ENCODE measurements around the gene TACC3. TPM values are rescaled to one million over a fixed set of nuclear protein-coding genes. Genes with fewer than 3 reads are reported as not detected.

Gene TACC3
- total and polyA plus RNA-seq, 9 donors, result 2.1 to 10.4 (median 6.0) TPM

- Histone ChIP-seq H3K9me3 (no peaks in the 10 kb centered on the region), H3K4me3 (no peak overlapping the region), H3K36me3 (no peaks in the 10 kb centered on the region), H3K27me3 (no peaks in the 10 kb centered on the region), H3K4me1 (ENCODE audit: insufficient read depth) (peaks cover 2% of the 10 kb centered on the region), H3K27ac (no peak overlapping the region)
- 83% methylated on average over 19 of the region's 19 CpGs for WGBS, 3 donors
- DNase-seq, result no peak
- intact Hi-C loops (cut with DNase I), result no loop called here
- TF ChIP-seq EP300 (IDR thresholded peaks at IDR 0.05) (no peak), POLR2A (IDR thresholded peaks at IDR 0.05) (no peak), CTCF (IDR thresholded peaks at IDR 0.05) (no peak)
These were observed 38.0 kb downstream of the TACC3 start for GRCh38 chr4:1759170-1759817.

GRCh38 chr4:1759818-1760223, 38.5 kb downstream of the TACC3 start:
- Histone ChIP-seq H3K4me3 (no peak overlapping the region), H3K27me3 (no peaks in the 10 kb centered on the region), H3K9me3 (no peaks in the 10 kb centered on the region), H3K4me1 (ENCODE audit: insufficient read depth) (peaks cover 2% of the 10 kb centered on the region), H3K27ac (no peak overlapping the region), H3K36me3 (no peaks in the 10 kb centered on the region)
- intact Hi-C loops (cut with DNase I), result no loop called here
- DNase-seq, result no peak
- 85 to 88% (median 85%) methylated on average over 12 to 13 of the region's 13 CpGs for WGBS, 3 donors
- no peak for TF ChIP-seq EP300 (IDR thresholded peaks at IDR 0.05)
- TF ChIP-seq CTCF (IDR thresholded peaks at IDR 0.05), result no peak
- no peak for TF ChIP-seq POLR2A (IDR thresholded peaks at IDR 0.05)

GRCh38 chr4:1760521-1761071, 39.3 kb downstream of the TACC3 start:
- H3K4me3 ChIP-seq, result no peak overlapping the region
- no peaks in the 10 kb centered on the region for H3K36me3 ChIP-seq
- no peak overlapping the region for H3K27ac ChIP-seq
- TF ChIP-seq CTCF (IDR thresholded peaks at IDR 0.05) (no peak), EP300 (IDR thresholded peaks at IDR 0.05) (no peak), POLR2A (IDR thresholded peaks at IDR 0.05) (no peak)
- no peaks in the 10 kb centered on the region for H3K27me3 ChIP-seq
- 55 to 60% (median 57%) methylated on average over 19 to 25 of the region's 25 CpGs for WGBS, 3 donors
- H3K4me1 ChIP-seq (ENCODE audit: insufficient read depth), result peaks cover 2% of the 10 kb centered on the region
- H3K9me3 ChIP-seq, result no peaks in the 10 kb centered on the region
- no peak for DNase-seq
- intact Hi-C loops (cut with DNase I), result no loop called here

GRCh38 chr4:1761130-1761689, 39.9 kb downstream of the TACC3 start:
- H3K36me3 ChIP-seq, result no peaks in the 10 kb centered on the region
- H3K9me3 ChIP-seq, result no peaks in the 10 kb centered on the region
- intact Hi-C loops (cut with DNase I), result no loop called here
- H3K27ac ChIP-seq, result no peak overlapping the region
- no peak for TF ChIP-seq EP300 (IDR thresholded peaks at IDR 0.05)
- no peak for TF ChIP-seq POLR2A (IDR thresholded peaks at IDR 0.05)
- TF ChIP-seq CTCF (IDR thresholded peaks at IDR 0.05), result no peak
- DNase-seq, result no peak
- 64 to 70% (median 65%) methylated on average over 20 to 32 of the region's 32 CpGs for WGBS, 3 donors
- H3K27me3 ChIP-seq, result no peaks in the 10 kb centered on the region
- H3K4me1 ChIP-seq (ENCODE audit: insufficient read depth), result peaks cover 2% of the 10 kb centered on the region
- H3K4me3 ChIP-seq, result no peak overlapping the region
